Adipocyte (in vitro differentiated cells): Measurements from ENCODE around the gene MATR3.

Experiments used
- DNase-seq: peaks from one replicate; pipeline ENCODE4 v3.0.0-alpha.2; 2015; ENCODE audit warnings: low read depth
- H3K27me3 ChIP-seq: replicated peaks from 2 replicates; pipeline ENCODE4 v1.7.0; 2013; ENCODE audit warnings: mild to moderate bottlenecking, low read length, moderate library complexity; ENCODE audit not compliant: control insufficient read depth, insufficient read depth
- H3K36me3 ChIP-seq: 2 replicates; pipeline ENCODE4 v1.7.0; 2013; ENCODE audit warnings: low read length, mild to moderate bottlenecking, moderate library complexity; ENCODE audit not compliant: control insufficient read depth, insufficient read depth, severe bottlenecking
- H3K4me1 ChIP-seq: 2 replicates; pipeline ENCODE4 v1.7.0; 2013; ENCODE audit warnings: mild to moderate bottlenecking, low read length, moderate library complexity; ENCODE audit not compliant: control insufficient read depth, insufficient read depth
- H3K4me3 ChIP-seq: 2 replicates; pipeline ENCODE4 v1.7.0; 2013; ENCODE audit warnings: mild to moderate bottlenecking, low read length, moderate library complexity
- H3K9ac ChIP-seq: 2 replicates; pipeline ENCODE4 v1.7.0; 2013; ENCODE audit warnings: mild to moderate bottlenecking, low read length, moderate library complexity
- H3K9me3 ChIP-seq: 2 replicates; pipeline ENCODE4 v1.7.0; 2013; ENCODE audit warnings: mild to moderate bottlenecking, low read length, moderate library complexity; ENCODE audit not compliant: control insufficient read depth

Gene MATR3, protein sequence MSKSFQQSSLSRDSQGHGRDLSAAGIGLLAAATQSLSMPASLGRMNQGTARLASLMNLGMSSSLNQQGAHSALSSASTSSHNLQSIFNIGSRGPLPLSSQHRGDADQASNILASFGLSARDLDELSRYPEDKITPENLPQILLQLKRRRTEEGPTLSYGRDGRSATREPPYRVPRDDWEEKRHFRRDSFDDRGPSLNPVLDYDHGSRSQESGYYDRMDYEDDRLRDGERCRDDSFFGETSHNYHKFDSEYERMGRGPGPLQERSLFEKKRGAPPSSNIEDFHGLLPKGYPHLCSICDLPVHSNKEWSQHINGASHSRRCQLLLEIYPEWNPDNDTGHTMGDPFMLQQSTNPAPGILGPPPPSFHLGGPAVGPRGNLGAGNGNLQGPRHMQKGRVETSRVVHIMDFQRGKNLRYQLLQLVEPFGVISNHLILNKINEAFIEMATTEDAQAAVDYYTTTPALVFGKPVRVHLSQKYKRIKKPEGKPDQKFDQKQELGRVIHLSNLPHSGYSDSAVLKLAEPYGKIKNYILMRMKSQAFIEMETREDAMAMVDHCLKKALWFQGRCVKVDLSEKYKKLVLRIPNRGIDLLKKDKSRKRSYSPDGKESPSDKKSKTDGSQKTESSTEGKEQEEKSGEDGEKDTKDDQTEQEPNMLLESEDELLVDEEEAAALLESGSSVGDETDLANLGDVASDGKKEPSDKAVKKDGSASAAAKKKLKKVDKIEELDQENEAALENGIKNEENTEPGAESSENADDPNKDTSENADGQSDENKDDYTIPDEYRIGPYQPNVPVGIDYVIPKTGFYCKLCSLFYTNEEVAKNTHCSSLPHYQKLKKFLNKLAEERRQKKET

DNA sequence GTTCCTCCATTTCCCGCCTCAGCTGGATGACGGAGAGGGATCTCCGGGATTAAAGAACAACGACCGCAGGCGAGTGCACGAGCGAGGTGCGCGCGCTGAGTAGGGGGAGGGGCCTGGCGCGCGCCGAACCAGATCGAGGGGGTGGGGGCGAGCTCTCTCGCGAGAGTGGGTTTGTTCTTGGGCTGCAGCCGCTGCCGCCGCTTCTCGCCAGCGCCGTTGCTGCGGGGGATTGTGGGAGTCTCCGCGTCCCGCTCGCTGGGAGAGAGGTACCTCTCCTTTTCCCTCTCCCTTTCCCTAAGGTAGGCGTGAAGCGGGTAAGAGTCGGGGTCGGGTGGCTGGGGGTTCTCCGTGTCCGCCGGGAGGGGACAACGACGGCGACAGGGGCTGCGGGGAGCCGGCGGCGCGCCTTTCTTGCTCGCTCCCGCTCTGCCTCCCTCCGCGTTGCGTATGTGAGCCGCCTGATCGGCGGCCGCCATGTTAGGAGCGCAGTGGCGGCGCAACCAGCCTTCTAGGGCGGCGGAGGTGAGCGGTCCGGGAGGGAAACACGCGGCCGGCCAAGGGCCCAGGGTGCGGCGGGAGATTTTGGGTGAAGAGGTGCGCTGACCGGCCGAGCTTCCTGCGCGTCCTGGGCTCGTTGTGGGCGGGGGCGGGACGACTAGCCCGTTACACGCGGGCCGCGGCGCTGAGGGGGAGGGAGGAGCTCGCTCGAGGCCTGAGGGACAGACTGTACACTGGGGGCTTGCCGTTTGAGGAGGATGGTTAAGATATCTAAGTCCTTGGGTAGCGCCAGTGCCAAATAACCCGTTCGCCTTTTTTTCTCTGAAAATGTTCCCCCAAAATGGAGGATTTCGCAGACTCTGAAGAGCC lies at the start of gene MATR3:
Gene MATR3 (plus strand): TSS at position 234 of the 867 bp plus-strand sequence. CDS start 13,676 bp downstream, outside the sequence.
- no peaks in the 10 kb centered on the region for H3K27me3 ChIP-seq
- H3K9me3 ChIP-seq, result no peaks in the 10 kb centered on the region
- no peaks in the 10 kb centered on the region for H3K36me3 ChIP-seq
- peaks cover 31% of the 10 kb centered on the region for H3K4me1 ChIP-seq
- peak within 1 kb of the TSS; percentile 91 for H3K4me3 ChIP-seq
- peak; percentile 98 for DNase-seq
- peak within 1 kb of the TSS; percentile 99 for H3K9ac ChIP-seq

DNA sequence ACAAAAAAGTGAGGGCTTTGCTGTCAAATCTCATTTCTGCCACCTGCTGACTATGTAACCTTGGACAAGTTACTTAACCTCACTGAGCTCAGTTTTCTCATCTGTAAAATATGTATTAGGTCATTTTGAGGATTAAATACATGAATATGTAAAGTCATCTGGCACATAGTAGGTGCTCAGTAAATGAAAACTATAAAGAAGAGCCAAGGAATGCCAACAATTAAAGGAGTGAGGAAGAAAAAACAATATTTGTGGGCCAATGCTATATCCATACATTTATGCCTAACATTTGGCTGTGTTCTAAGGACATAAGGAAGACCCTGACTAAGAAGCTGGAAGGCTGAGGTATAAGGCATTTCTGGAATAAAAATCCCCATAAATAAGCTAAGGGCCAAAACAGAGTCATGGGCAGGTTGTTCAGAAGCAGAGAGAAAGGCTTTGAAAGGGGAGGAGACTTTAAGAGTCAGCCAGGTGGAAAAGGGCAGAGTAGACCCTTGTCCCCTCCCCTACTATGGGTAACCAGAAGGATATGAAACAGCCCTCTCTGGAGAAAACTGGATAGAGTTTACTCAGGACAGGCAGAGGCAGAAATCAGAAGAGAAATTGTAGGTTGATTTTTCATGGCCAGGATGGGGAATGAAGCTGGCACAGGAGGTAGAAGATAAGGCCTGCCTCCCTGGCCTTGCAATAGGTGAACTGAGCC lies 47.8 kb upstream of the MATR3 start:
- Histone ChIP-seq H3K9ac (no peak overlapping the region), H3K4me1 (no peaks in the 10 kb centered on the region), H3K4me3 (no peak overlapping the region), H3K9me3 (no peaks in the 10 kb centered on the region), H3K36me3 (no peaks in the 10 kb centered on the region), H3K27me3 (no peaks in the 10 kb centered on the region)
- no peak for DNase-seq

DNA sequence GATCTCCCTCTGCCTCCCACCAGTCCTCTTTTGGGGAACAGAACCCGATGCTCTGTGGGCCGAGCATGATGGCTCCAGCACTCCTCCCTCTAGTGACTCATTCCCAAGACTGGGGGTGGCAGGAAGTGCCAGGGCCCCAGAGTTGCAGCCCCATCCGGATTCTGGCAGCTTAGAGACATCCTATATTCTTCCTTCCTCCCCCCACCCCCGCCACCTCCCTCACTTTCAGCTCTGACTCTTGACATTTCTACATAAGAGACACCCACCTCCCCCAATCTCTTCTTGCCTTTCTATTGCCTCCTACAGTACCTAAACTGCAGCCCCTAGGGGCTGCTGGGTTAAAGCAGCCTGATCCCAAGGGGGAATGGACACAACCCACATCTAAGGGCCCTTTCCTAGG lies 47.1 kb upstream of the MATR3 start:
- no peak overlapping the region for H3K9ac ChIP-seq
- H3K27me3 ChIP-seq, result no peaks in the 10 kb centered on the region
- H3K4me1 ChIP-seq, result no peaks in the 10 kb centered on the region
- peak; percentile 37 for DNase-seq
- H3K9me3 ChIP-seq, result no peaks in the 10 kb centered on the region
- H3K4me3 ChIP-seq, result no peak overlapping the region
- H3K36me3 ChIP-seq, result no peaks in the 10 kb centered on the region

DNA sequence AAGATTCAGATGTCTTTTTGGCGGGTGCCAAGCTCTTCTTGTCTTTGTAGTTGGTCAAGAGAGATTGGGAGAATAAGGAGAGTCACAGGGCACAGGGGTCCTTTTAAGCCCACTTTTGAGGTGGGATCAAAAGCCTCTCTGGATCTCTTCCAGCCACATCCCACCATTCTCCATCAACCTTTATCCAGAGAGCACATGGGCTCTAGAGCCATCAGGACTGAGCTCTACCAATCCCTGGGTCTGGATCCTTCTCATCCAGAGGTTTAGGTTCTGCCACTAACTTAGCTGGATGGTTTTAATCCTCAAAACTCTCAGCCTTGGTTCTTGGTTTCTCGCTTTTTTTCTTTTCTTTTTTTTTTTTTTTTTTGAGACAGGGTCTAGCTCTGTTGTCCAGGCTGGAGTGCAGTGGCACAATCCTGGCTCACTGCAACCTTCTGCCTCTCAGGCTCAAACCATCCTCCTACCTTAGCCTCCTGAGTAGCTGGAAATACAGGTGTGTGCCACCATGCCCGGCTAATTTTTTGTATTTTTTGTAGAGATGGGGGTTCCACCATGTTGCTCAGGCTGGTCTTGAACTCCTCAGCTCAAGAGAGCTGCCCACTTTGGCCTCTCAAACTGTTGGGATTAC lies 44.6 kb upstream of the MATR3 start:
- Histone ChIP-seq H3K9me3 (no peaks in the 10 kb centered on the region), H3K27me3 (no peaks in the 10 kb centered on the region), H3K4me1 (no peaks in the 10 kb centered on the region), H3K36me3 (no peaks in the 10 kb centered on the region), H3K9ac (no peak overlapping the region), H3K4me3 (no peak overlapping the region)
- no peak for DNase-seq

DNA sequence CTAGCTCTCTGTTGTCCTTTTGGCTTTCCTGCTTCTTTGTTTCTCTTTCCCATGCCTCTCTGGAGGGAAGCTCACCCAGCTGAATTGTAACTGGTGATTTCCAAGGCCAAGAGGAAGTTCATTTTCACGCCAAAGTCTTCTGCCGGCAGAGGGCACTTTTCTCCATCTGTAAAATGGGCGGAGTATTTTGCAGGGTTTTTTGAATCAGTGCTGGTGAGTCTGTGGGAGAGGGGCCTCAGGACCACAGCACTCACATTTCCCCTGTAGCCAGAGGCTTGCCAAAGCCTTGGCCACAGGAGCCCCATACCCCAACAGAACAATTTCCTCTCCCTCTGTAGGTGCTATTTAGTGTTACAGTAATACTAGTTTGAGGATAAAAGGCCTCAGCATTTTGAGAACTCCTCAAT lies 42.3 kb upstream of the MATR3 start:
- DNase-seq, result no peak
- Histone ChIP-seq H3K36me3 (no peaks in the 10 kb centered on the region), H3K9ac (no peak overlapping the region), H3K4me1 (no peaks in the 10 kb centered on the region), H3K27me3 (no peaks in the 10 kb centered on the region), H3K4me3 (no peak overlapping the region), H3K9me3 (no peaks in the 10 kb centered on the region)

DNA sequence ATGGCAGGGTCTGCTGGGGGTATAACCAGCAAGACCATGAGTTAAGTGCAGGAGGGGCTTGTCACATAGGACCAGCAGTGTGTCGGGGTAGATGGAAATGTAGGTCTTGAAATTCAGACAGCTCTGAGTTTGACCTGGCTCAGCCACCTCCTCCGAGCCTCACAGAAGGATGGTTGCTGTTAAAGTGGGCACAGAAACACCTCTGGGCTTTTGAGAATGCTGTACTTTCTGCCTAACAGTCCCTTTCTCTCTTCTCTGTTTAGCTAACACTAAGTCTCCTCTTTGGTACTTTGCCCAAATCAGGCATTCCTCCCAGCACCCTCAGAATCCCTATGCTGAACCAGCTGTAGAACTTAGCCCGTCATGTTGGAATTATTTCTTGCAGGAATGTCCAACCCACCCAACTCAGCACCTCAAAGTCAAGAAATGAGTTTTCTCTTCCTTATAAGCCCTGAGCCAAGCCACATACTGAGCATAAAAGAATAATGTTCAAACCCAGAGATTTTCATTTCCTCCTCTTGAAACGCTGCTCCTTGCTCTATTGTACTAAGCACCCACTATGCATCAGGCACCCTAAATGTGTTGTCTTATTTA lies 41.7 kb upstream of the MATR3 start:
- Histone ChIP-seq H3K9ac (no peak overlapping the region), H3K9me3 (no peaks in the 10 kb centered on the region), H3K4me3 (no peak overlapping the region), H3K4me1 (no peaks in the 10 kb centered on the region), H3K27me3 (no peaks in the 10 kb centered on the region), H3K36me3 (no peaks in the 10 kb centered on the region)
- DNase-seq, result no peak

DNA sequence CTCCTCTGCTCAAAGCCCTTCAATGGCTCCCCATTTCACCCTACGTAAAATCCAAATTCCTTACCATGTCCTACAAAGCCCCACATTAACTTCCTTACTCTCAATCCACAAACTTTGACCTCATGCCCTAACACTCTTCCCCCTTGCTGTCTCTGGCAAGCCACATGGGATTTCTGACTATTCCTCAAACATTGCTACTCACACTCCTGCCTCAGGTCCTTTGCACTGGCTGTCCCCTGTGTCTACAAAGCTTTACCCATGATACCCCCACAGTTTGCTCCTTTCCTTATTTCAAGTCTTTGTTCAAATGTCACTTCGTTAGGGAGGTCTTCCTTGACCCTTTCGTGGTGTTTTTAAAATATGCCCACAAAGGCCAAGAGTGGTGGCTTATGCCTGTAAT lies 40.4 kb upstream of the MATR3 start:
- Histone ChIP-seq H3K9me3 (no peaks in the 10 kb centered on the region), H3K4me3 (no peak overlapping the region), H3K36me3 (no peaks in the 10 kb centered on the region), H3K9ac (no peak overlapping the region), H3K4me1 (no peaks in the 10 kb centered on the region), H3K27me3 (peaks cover 1% of the 10 kb centered on the region)
- no peak for DNase-seq

DNA sequence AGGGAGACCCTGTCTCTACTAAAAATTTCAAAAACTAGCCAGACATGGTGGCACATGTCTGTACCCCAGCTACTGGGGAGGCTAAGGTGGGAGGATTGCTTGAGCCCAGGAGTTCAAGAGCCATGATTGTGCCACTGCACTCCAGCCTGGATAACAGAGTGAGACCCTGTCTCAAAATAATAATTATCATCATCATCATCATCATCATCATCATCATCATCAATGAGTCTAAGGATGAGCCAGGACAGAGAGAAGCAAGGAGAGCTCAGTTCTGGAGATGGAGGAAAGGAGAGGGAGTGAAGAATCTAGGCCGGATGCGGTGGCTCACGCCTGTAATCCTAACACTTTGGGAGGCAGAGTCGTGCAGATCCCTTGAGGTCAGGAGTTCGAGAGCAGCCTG lies 36.7 kb upstream of the MATR3 start:
- H3K4me3 ChIP-seq, result no peak overlapping the region
- H3K9me3 ChIP-seq, result no peaks in the 10 kb centered on the region
- peaks cover 12% of the 10 kb centered on the region for H3K27me3 ChIP-seq
- no peak overlapping the region for H3K9ac ChIP-seq
- H3K36me3 ChIP-seq, result no peaks in the 10 kb centered on the region
- H3K4me1 ChIP-seq, result peaks cover 2% of the 10 kb centered on the region
- no peak for DNase-seq

DNA sequence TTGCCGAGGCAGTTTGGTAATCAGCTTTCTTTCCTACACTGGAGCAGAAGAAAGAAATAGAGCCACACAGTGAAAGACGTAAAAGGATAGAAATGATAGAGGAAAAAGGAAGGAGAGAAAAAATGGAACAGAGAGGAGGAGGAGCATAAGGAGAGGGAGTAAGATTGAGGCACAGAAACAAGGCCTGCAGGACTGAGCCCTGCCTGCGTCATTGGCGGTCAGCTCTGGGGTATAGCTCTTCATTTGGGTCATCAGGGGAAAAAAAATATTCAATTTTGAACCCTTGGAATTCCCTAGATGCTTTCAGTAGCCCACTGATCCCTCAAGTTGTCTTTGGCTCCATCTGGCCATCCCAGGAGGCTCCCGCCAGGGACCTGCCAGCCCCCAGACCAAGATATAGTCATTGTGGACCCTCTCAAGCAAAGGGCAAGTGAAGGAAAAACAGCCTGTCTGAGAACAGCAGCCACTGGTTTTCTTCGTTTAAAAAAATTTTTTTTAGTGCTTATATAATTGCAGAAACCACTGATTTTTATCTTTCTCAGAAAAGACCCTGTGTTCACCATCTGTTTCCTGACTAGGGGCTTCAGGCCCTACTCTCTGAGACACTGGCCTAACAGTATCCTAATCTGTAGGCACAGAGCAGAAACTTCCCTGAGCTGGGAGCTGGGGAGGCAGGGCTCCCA lies 31.3 kb upstream of the MATR3 start:
- Histone ChIP-seq H3K36me3 (no peaks in the 10 kb centered on the region), H3K9ac (peak overlapping the region; percentile 16), H3K9me3 (no peaks in the 10 kb centered on the region), H3K4me1 (peaks cover 12% of the 10 kb centered on the region), H3K4me3 (no peak overlapping the region), H3K27me3 (peaks cover 12% of the 10 kb centered on the region)
- no peak for DNase-seq
